Activated CD4-positive, alpha-beta memory T cell treated with anti-CD3 and anti-CD28 coated beads, Interleukin-2, amount 10 ng/mL, durations not matched to agents 7 days and 5 days (primary cell): ENCODE data around the gene SRD5A1. TPM values are rescaled to one million over a fixed set of nuclear protein-coding genes. Genes with fewer than 3 reads are reported as not detected.

ENCODE experiments used
- CTCF ChIA-PET: fragments of 350-600 bp; sonication (Branson Sonifier 250); formaldehyde crosslinking; loops from one replicate; lab custom pipeline; 2021; ENCODE audit warnings: antibody characterized with exemption, inconsistent platforms; lab: Charles Lee
- POLR2A ChIA-PET: fragments of 350-600 bp; sonication (Branson Sonifier 250); formaldehyde crosslinking; loops from one replicate; lab custom pipeline; 2021; ENCODE audit warnings: antibody characterized with exemption; lab: Charles Lee
- DNase-seq: peaks from one replicate; pipeline ENCODE4 v3.0.0-alpha.2; 2020
- H3K27ac Mint-ChIP-seq: one replicate; pipeline ENCODE4 v1.8.0; 2021; ENCODE audit warnings: mild to moderate bottlenecking, mixed read lengths
- H3K27me3 Mint-ChIP-seq: one replicate; pipeline ENCODE4 v1.8.0; 2021; ENCODE audit warnings: mixed read lengths
- H3K36me3 Mint-ChIP-seq: one replicate; pipeline ENCODE4 v1.8.0; 2021; ENCODE audit warnings: low read depth, mixed read lengths
- H3K4me1 Mint-ChIP-seq: one replicate; pipeline ENCODE4 v1.8.0; 2021; ENCODE audit warnings: mixed read lengths
- H3K4me3 Mint-ChIP-seq: one replicate; pipeline ENCODE4 v1.8.0; 2021; ENCODE audit warnings: mild to moderate bottlenecking, mixed read lengths
- H3K9me3 Mint-ChIP-seq: one replicate; pipeline ENCODE4 v1.8.0; 2021; ENCODE audit warnings: mixed read lengths
- total RNA-seq, 2 experiments: library from RNA; stranded (reverse); gene quantifications; one replicate each; pipeline ENCODE4 v1.2.3, GENCODE V29; 2021

Gene SRD5A1
- total RNA-seq, 2 experiments from 2014 or later, result 10.2 to 12.4 TPM

DNA sequence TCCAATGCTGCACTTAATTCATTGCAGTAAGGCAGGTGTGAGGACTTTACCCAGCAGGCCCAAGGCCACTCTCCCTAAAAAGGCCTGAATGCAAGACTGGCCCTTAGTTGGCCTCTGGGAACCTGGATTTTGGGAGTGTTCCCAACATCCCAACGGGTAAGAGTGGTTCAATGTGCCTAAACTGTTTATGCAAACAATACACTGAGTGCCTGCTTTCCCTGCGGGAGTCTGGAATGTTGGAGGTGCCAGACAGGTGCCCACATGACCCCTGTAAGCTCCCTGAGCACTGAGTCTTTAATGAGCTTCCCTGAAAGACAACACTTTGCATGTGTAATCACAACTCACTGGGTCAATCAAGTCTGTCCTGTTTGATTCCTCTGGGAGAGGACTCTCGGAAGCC is 37.8 kb upstream of the SRD5A1 start:
- Mint-ChIP-seq H3K36me3 (peaks cover 43% of the 10 kb centered on the region), H3K9me3 (no peaks in the 10 kb centered on the region), H3K4me3 (no peak overlapping the region), H3K27ac (no peak overlapping the region), H3K4me1 (no peaks in the 10 kb centered on the region), H3K27me3 (no peaks in the 10 kb centered on the region)
- ChIA-PET CTCF (no interaction called here), POLR2A (no interaction called here)
- no peak for DNase-seq

DNA sequence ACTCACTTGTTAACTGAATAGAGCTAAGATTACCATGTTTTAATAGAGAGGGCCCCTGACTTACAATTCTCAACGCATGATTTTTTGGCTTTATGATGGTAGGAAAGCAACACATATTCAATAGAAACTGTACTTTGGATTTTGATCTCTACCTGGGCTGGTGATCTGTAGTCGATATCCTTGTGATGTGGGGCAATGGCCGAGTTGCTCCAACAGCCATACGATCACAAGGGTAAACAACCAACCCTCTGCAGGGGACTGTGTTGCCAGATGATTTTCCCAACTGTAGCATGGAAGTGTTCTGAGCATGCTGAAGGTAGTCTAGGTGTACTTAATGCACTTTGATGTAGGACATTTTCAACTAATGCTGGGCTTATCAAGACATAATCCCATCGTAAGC is 36.9 kb upstream of the SRD5A1 start:
- POLR2A ChIA-PET, result no interaction called here
- H3K36me3 Mint-ChIP-seq, result peaks cover 53% of the 10 kb centered on the region

DNA sequence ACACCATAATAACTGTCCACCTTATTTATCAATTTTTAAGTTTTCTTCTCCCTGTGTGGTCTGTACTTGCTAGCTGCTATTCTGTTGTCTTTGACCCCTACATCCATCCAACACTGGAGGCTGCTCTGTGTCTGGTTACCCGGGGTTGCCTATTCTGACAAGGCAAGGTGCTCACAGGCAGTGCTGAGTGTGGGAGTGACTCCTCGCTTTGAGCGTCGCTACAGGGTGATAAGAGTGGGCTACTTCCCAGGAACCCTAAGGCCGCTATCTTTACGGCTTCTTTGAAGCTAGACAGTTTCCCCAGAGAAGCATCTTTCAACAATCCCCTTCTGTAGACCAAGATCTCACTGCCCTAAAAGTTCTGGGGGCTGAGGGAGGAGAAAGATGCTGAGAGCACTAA is 35.7 kb upstream of the SRD5A1 start:
- H3K36me3 Mint-ChIP-seq, result peaks cover 65% of the 10 kb centered on the region
- H3K27me3 Mint-ChIP-seq, result no peaks in the 10 kb centered on the region
- H3K4me3 Mint-ChIP-seq, result no peak overlapping the region
- DNase-seq, result no peak
- no peaks in the 10 kb centered on the region for H3K9me3 Mint-ChIP-seq
- ChIA-PET POLR2A (no interaction called here), CTCF (no interaction called here)
- H3K27ac Mint-ChIP-seq, result no peak overlapping the region
- H3K4me1 Mint-ChIP-seq, result no peaks in the 10 kb centered on the region

More for the DNA sequence above, 36.9 kb upstream of the SRD5A1 start:
- no peaks in the 10 kb centered on the region for H3K27me3 Mint-ChIP-seq
- H3K9me3 Mint-ChIP-seq, result no peaks in the 10 kb centered on the region
- CTCF ChIA-PET, result no interaction called here
- no peak overlapping the region for H3K27ac Mint-ChIP-seq
- no peaks in the 10 kb centered on the region for H3K4me1 Mint-ChIP-seq
- H3K4me3 Mint-ChIP-seq, result no peak overlapping the region
- DNase-seq, result no peak

DNA sequence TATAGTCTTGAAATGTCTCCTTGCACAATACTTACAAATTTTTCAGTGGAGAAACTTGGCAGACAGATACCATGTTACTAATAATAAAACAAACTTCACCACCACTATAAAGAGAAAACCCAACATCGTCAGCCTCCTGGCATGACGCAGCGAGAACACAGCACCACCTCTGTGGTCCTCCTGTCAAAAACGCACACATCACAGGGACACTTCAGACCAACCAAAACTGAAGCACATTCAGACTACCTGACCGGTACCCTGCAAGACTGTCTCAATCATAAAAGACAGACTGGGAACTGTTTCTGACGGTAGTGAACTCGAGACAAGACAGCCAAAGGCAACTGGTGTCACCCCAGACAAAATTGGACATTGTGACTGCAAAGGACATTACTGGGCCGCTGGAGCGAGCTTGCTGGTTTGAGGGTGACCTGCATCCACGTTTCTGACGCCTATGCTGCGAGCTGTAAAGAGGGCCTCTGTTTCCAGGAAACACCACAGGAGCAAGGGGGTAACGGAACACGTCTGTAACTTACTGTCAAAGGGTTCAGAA is 34.8 kb upstream of the SRD5A1 start:
- Mint-ChIP-seq H3K4me3 (no peak overlapping the region), H3K27me3 (no peaks in the 10 kb centered on the region), H3K36me3 (peaks cover 71% of the 10 kb centered on the region), H3K4me1 (no peaks in the 10 kb centered on the region), H3K9me3 (no peaks in the 10 kb centered on the region), H3K27ac (no peak overlapping the region)
- ChIA-PET CTCF (no interaction called here), POLR2A (no interaction called here)
- DNase-seq, result no peak

DNA sequence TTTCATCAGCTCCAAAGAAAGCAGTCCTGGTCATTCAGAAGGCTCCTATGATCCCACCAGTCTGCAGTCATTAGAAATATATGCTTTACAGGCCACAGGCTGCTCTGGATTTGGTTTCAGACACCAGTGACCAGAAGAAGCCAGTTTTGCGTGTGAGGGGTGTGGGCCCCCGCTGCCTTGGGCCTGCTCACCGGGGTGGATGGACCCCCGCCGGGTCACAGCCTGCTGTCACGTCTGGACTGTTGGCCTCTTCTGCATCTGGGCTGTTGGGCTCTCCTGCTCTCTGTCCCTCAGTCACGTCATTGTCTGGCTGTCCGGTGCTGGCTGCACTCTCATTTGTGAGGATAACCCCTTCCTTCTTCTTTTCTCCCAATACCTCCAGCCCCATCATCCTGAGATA is 33.5 kb upstream of the SRD5A1 start:
- Mint-ChIP-seq H3K36me3 (peaks cover 84% of the 10 kb centered on the region), H3K27me3 (no peaks in the 10 kb centered on the region), H3K4me1 (no peaks in the 10 kb centered on the region), H3K27ac (no peak overlapping the region), H3K4me3 (no peak overlapping the region), H3K9me3 (no peaks in the 10 kb centered on the region)
- POLR2A ChIA-PET, result no interaction called here
- no peak for DNase-seq
- CTCF ChIA-PET, result no interaction called here

DNA sequence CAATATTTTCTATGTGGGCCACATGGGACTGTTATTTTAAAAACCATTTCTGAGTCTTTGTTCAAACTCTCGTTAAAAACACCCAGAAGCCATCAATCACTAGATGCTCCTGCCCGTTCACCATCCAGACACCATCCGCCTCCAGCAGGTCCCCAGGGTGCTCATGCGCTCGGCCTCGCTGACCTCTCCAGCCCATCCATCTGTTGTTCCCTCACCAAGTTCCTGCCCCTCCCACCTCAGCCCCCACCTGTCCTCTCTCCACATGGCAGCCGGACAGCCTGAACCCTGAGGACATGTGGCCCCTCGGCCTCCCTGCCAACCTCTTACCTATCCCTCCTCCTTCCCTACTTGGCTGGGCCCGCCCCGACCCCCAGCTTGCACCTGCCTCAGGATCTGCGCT is 32.0 kb upstream of the SRD5A1 start:
- no peak overlapping the region for H3K4me3 Mint-ChIP-seq
- no peak overlapping the region for H3K27ac Mint-ChIP-seq
- no peaks in the 10 kb centered on the region for H3K27me3 Mint-ChIP-seq
- H3K4me1 Mint-ChIP-seq, result no peaks in the 10 kb centered on the region
- peaks cover 88% of the 10 kb centered on the region for H3K36me3 Mint-ChIP-seq
- no peaks in the 10 kb centered on the region for H3K9me3 Mint-ChIP-seq
- CTCF ChIA-PET, result no interaction called here
- POLR2A ChIA-PET, result no interaction called here
- DNase-seq, result no peak

DNA sequence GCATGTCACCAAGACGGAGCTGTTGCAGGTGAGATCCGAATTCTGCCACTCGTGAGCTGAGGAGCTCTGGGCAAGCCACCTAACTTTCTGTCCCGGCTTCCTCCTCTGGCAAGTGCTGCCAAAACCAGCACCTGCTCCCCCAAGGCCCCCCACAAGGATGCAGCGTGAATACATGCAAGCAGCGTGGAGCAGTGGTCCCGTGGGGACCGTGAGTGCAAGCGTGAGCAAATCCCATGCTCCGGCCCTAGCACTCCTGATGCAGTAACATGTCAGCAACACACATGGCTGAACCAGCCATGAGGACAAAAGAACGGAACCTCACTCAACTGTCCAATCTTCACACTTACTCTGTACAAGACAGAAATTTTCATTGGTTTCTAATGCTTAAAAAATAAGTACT is 31.4 kb upstream of the SRD5A1 start:
- Mint-ChIP-seq H3K36me3 (peaks cover 85% of the 10 kb centered on the region), H3K27me3 (no peaks in the 10 kb centered on the region), H3K4me1 (no peaks in the 10 kb centered on the region), H3K9me3 (no peaks in the 10 kb centered on the region), H3K4me3 (no peak overlapping the region), H3K27ac (no peak overlapping the region)
- no peak for DNase-seq
- POLR2A ChIA-PET, result no interaction called here
- CTCF ChIA-PET, result no interaction called here

DNA sequence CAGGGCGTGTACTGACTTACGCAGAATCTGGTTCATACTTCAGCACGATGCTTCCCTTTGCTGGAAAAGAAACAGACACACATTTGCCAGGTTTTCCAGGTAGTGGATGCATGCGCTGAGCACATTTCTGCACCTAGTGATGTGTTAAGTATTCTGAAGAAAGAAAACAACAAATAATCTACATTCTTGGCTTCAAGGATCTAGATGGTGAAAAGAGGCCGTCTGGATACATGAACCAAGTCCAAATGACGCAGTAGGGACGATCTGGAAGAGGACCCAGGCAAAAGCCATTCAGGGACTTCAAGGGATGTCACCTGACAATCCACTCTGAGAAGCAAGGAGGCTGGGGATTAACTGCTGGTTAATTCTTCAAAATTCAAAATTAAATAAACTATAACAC is 30.8 kb upstream of the SRD5A1 start:
- Mint-ChIP-seq H3K36me3 (peaks cover 85% of the 10 kb centered on the region), H3K27ac (no peak overlapping the region), H3K9me3 (no peaks in the 10 kb centered on the region), H3K27me3 (no peaks in the 10 kb centered on the region), H3K4me1 (no peaks in the 10 kb centered on the region), H3K4me3 (no peak overlapping the region)
- DNase-seq, result no peak
- POLR2A ChIA-PET, result no interaction called here
- CTCF ChIA-PET, result no interaction called here

DNA sequence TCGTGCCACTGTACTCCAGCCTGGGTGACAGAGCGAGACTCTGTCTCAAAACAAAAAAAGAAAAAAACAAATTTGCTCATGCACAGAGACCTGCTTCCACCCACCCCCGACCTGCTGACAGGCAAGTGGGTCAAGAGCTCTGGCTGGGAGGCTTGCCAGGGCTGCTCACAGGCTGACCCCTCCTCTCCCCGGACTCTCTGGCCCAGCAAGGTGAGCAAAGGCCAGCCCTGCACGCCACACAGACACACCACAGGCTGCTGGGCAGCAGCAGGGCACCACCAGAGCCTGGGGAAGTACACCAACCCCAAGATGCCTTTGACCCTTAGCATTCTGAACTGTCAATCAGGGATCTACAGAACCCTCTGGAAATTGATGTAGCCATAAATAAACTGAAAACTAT is 29.6 kb upstream of the SRD5A1 start:
- Mint-ChIP-seq H3K4me1 (peaks cover 11% of the 10 kb centered on the region), H3K36me3 (peaks cover 85% of the 10 kb centered on the region), H3K27me3 (no peaks in the 10 kb centered on the region), H3K27ac (no peak overlapping the region), H3K9me3 (no peaks in the 10 kb centered on the region), H3K4me3 (no peak overlapping the region)
- ChIA-PET CTCF (interaction anchor here (0.6 kb wide), 1 partner anchor 909 kb away, joined by 3 read pairs; no protein-coding TSS in a partner anchor), POLR2A (interaction anchor here (1.5 kb wide), 1 partner anchor 30 kb away, joined by 4 read pairs; the partner anchor contains the start of genes NSUN2 and SRD5A1)
- no peak for DNase-seq

DNA sequence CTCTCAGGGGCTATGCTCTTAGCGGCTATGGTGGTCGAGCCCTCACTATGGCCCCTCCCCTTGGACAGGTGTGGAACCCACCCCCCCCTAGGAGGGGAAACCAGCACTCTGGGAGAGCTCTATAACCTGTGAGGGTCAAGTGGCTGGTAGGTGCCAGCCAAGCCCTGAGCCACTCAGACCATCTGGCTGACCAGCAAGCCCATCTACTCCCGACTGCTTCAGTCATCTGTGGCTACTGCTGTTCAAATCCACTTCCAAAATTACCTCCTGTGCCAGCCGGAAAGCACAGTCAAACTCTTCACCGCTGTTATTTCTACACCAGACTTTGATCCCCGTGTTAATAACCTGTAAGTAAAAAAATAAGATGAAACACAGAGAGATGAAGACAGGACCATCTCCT is 28.9 kb upstream of the SRD5A1 start:
- POLR2A ChIA-PET, result interaction anchor here (1.5 kb wide), 1 partner anchor 29 kb away, joined by 4 read pairs; the partner anchor contains the start of genes NSUN2 and SRD5A1
- H3K4me3 Mint-ChIP-seq, result no peak overlapping the region

DNA sequence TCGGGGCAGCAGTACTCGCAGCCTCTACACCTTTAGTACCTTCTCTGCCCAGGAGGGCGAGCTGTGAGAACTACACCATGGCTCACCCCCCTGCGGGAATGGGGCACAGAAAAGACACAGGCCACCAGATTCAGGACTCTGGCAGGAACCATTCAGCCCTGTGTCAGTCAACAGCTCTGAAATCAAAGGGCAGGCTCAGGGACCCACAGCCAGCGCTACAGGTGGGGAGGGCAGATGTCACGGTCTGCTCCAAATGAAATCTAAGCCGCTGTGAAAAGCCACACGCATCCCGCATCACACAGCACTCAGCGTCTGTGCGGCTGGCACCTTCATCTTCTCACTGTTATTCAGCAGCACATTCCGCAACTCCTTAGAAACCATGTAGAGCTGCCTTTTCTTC is 28.3 kb upstream of the SRD5A1 start:
- H3K4me3 Mint-ChIP-seq, result no peak overlapping the region
- no peaks in the 10 kb centered on the region for H3K9me3 Mint-ChIP-seq
- peaks cover 86% of the 10 kb centered on the region for H3K36me3 Mint-ChIP-seq
- ChIA-PET CTCF (no interaction called here), POLR2A (interaction anchor here (1.5 kb wide), 1 partner anchor 28 kb away, joined by 4 read pairs; the partner anchor contains the start of genes NSUN2 and SRD5A1)
- peaks cover 11% of the 10 kb centered on the region for H3K4me1 Mint-ChIP-seq
- no peak for DNase-seq
- no peaks in the 10 kb centered on the region for H3K27me3 Mint-ChIP-seq
- no peak overlapping the region for H3K27ac Mint-ChIP-seq

More for the DNA sequence above, 28.9 kb upstream of the SRD5A1 start:
- no peak for DNase-seq
- Mint-ChIP-seq H3K4me1 (peaks cover 11% of the 10 kb centered on the region), H3K36me3 (peaks cover 85% of the 10 kb centered on the region), H3K27ac (no peak overlapping the region), H3K9me3 (no peaks in the 10 kb centered on the region), H3K27me3 (no peaks in the 10 kb centered on the region)
- CTCF ChIA-PET, result no interaction called here

DNA sequence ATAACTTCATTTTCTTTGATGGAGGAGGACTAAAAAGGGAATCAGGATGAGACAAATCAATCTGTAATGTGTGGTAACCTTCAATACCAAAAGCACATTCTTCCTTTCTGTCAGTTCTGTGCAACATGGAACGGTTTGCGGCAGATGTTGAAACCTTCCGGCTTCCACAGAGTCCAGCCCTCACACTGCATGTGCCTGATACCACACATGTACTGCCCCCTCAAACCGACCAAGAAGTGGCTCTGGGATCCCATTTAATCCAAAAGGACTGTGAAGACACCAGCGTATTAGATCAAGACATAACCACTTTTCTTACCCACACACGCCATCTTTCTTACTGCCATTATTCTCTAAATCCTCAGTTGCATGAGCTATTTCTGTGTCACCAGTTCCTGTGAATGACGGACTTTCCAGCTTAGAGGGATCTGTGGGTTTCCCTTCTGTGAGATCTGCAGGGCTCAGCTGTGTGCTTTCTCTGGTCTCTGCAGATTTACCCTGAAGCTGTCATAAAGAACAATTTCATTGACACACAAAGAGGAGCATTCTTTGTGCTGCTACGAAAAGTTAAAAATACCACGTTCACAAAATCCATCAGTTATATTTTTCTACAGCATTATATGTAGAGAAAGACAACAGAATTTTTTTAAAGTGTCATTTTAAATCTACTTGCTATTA is 26.2 kb upstream of the SRD5A1 start:
- Mint-ChIP-seq H3K27ac (peak overlapping the region; percentile 1), H3K36me3 (peaks cover 80% of the 10 kb centered on the region), H3K9me3 (no peaks in the 10 kb centered on the region), H3K4me3 (no peak overlapping the region), H3K4me1 (peaks cover 11% of the 10 kb centered on the region), H3K27me3 (no peaks in the 10 kb centered on the region)
- no peak for DNase-seq
- ChIA-PET CTCF (interaction anchor here (1.1 kb wide), 1 partner anchor 138 kb away, joined by 6 read pairs; no protein-coding TSS in a partner anchor), POLR2A (no interaction called here)

DNA sequence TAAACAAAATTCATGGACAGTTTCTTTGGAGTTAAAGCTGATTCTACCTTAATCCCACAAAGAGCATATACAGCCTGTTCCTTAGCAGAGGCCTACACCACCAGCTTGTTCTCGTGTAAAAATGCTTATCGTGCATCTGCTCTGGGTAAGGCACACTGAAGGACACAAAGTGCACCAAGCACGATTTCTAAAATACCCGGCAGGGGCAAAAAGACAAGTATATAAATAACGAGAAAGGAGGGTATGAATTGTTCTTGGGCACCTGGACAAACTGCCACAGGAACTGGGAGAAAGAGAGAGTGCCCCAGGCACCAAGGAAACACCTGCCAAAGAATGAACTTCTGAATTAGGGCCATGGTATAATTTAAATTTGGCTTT is 25.7 kb upstream of the SRD5A1 start:
- no peak for DNase-seq
- H3K27me3 Mint-ChIP-seq, result no peaks in the 10 kb centered on the region
- H3K36me3 Mint-ChIP-seq, result peaks cover 80% of the 10 kb centered on the region
- H3K4me1 Mint-ChIP-seq, result peaks cover 11% of the 10 kb centered on the region
- no peaks in the 10 kb centered on the region for H3K9me3 Mint-ChIP-seq
- no peak overlapping the region for H3K4me3 Mint-ChIP-seq
- H3K27ac Mint-ChIP-seq, result peak overlapping the region; percentile 1
- POLR2A ChIA-PET, result no interaction called here
- CTCF ChIA-PET, result interaction anchor here (1.1 kb wide), 1 partner anchor 138 kb away, joined by 6 read pairs; no protein-coding TSS in a partner anchor
